IMR-90 (cell line): ENCODE measurements around the gene FUT8. TPM values are rescaled to one million over a fixed set of nuclear protein-coding genes. Genes with fewer than 3 reads are reported as not detected.

Source experiments
- ATAC-seq: fragments of 200-7000 bp; cut with Tn5 transposase; 2 replicates; pipeline ENCODE4 v1.9.1; 2020; ENCODE audit warnings: low read depth, mild to moderate bottlenecking, moderate library complexity
- BruUV-seq: library from RNA; stranded (reverse); fragments of 400-500 nt; replicated peaks from 2 replicates; lab custom pipeline; 2021; lab: Mats Ljungman, UMichigan
- CTCF ChIA-PET: fragments of 300-600 bp; formaldehyde crosslinking; extraction: SDS; loops from one replicate; lab custom pipeline; 2021; ENCODE audit warnings: antibody characterized with exemption; lab: Yijun Ruan, JAX
- POLR2A ChIA-PET: fragments of 300-600 bp; sonication (Branson Sonifier 250); formaldehyde crosslinking; loops from one replicate; lab custom pipeline; 2022; ENCODE audit warnings: antibody characterized with exemption; ENCODE audit not compliant: unreplicated experiment; lab: Charles Lee
- DNase-seq: peaks from one replicate; pipeline ENCODE4 v3.0.0; 2013
- H2AFZ ChIP-seq: replicated peaks from 2 replicates; pipeline ENCODE3; 2013; ENCODE audit warnings: low read length, mild to moderate bottlenecking; ENCODE audit not compliant: poor library complexity
- H2AK5ac ChIP-seq: 2 replicates; pipeline ENCODE4 v1.6.1; 2013; ENCODE audit warnings: low read depth, low read length, inconsistent platforms
- H2AK9ac ChIP-seq: replicated peaks from 2 replicates; pipeline ENCODE3; 2013; ENCODE audit warnings: mild to moderate bottlenecking, low read depth, low read length, moderate library complexity; ENCODE audit not compliant: poor library complexity
- H2BK120ac ChIP-seq: 2 replicates; pipeline ENCODE4 v1.6.1; 2013; ENCODE audit warnings: low read depth, low read length, inconsistent platforms
- H2BK15ac ChIP-seq: 3 replicates; pipeline ENCODE4 v1.6.1; 2013; ENCODE audit warnings: low read depth, low read length, inconsistent platforms
- H2BK20ac ChIP-seq: 2 replicates; pipeline ENCODE4 v1.6.1; 2013; ENCODE audit warnings: low read depth, mild to moderate bottlenecking, inconsistent platforms, low read length, moderate library complexity
- H2BK5ac ChIP-seq: 2 replicates; pipeline ENCODE4 v1.6.1; 2013; ENCODE audit warnings: mild to moderate bottlenecking, low read depth, low read length, inconsistent platforms; ENCODE audit not compliant: poor library complexity, severe bottlenecking
- H3K14ac ChIP-seq: replicated peaks from 2 replicates; pipeline ENCODE4 v1.6.1; 2013; ENCODE audit warnings: low read depth, low read length, inconsistent platforms
- H3K18ac ChIP-seq: 2 replicates; pipeline ENCODE4 v1.6.1; 2013; ENCODE audit warnings: low read depth, low read length, control low read depth
- H3K23ac ChIP-seq: 2 replicates; pipeline ENCODE4 v1.6.1; 2013; ENCODE audit warnings: low read depth, low read length, inconsistent platforms
- H3K27ac ChIP-seq: 2 replicates; pipeline ENCODE4 v1.5.1; 2013; ENCODE audit warnings: mild to moderate bottlenecking, control low read depth, low read length; ENCODE audit not compliant: insufficient read depth
- H3K27me3 ChIP-seq: 2 replicates; pipeline ENCODE4 v1.6.1; 2013; ENCODE audit warnings: low read length; ENCODE audit not compliant: control insufficient read depth, insufficient read depth
- H3K36me3 ChIP-seq: 2 replicates; pipeline ENCODE4 v1.6.1; 2013; ENCODE audit warnings: low read length, mixed read lengths; ENCODE audit not compliant: control insufficient read depth, insufficient read depth
- H3K4ac ChIP-seq: 2 replicates; pipeline ENCODE4 v1.6.1; 2013; ENCODE audit warnings: low read depth, low read length, inconsistent platforms
- H3K4me1 ChIP-seq: 2 replicates; pipeline ENCODE4 v1.6.1; 2013; ENCODE audit warnings: low read length, mixed read lengths; ENCODE audit not compliant: control insufficient read depth, insufficient read depth
- H3K4me2 ChIP-seq: 2 replicates; pipeline ENCODE4 v1.6.1; 2013; ENCODE audit warnings: low read depth, mild to moderate bottlenecking, control low read depth, low read length, moderate library complexity
- H3K4me3 ChIP-seq: 2 replicates; pipeline ENCODE4 v1.5.1; 2013; ENCODE audit warnings: low read depth, mild to moderate bottlenecking, control low read depth, low read length, moderate library complexity; ENCODE audit not compliant: insufficient read depth
- H3K56ac ChIP-seq: 2 replicates; pipeline ENCODE4 v1.6.1; 2013; ENCODE audit warnings: low read length, inconsistent platforms; ENCODE audit not compliant: insufficient read depth; ENCODE audit errors: extremely low read depth
- H3K79me1 ChIP-seq, 2 experiments: 2 replicates each; pipeline ENCODE4 v1.6.1; 2013; ENCODE audit warnings: low read length in 2 of 2, inconsistent platforms in 1 of 2, low read depth in 1 of 2
- H3K9ac ChIP-seq: 2 replicates; pipeline ENCODE4 v1.6.1; 2013; ENCODE audit warnings: low read depth, low read length, control low read depth
- H3K9me1 ChIP-seq: 2 replicates; pipeline ENCODE4 v1.6.1; 2013; ENCODE audit warnings: low read length, inconsistent platforms; ENCODE audit not compliant: insufficient read depth
- H3K9me3 ChIP-seq: 2 replicates; pipeline ENCODE4 v1.6.1; 2013; ENCODE audit warnings: low read length; ENCODE audit not compliant: control insufficient read depth, insufficient read depth
- H4K20me1 ChIP-seq: 2 replicates; pipeline ENCODE4 v1.6.1; 2013; ENCODE audit warnings: low read length, inconsistent platforms; ENCODE audit not compliant: insufficient read depth
- H4K5ac ChIP-seq: 2 replicates; pipeline ENCODE4 v1.6.1; 2013; ENCODE audit warnings: mild to moderate bottlenecking, low read depth, low read length, control low read depth
- H4K8ac ChIP-seq, 2 experiments: 2 replicates each; pipeline ENCODE4 v1.6.1; 2013; ENCODE audit warnings: low read depth in 2 of 2, low read length in 2 of 2, control low read depth in 1 of 2, inconsistent platforms in 1 of 2
- H4K91ac ChIP-seq: 2 replicates; pipeline ENCODE4 v1.6.1; 2013; ENCODE audit warnings: low read depth, low read length, inconsistent platforms; ENCODE audit not compliant: insufficient read depth
- CEBPB ChIP-seq: IDR thresholded peaks from 2 replicates; pipeline ENCODE4 v1.6.1; 2012; ENCODE audit warnings: low read depth, low read length, improper control_type of control experiment
- CHD1 ChIP-seq: IDR thresholded peaks from 2 replicates; pipeline ENCODE4 v1.6.1; 2012; ENCODE audit warnings: low read depth, low read length, improper control_type of control experiment
- CTCF ChIP-seq: conservative IDR thresholded peaks from 2 replicates; pipeline ENCODE4 v1.5.1; 2012; ENCODE audit warnings: mild to moderate bottlenecking, low read depth, low read length, improper control_type of control experiment
- ELK1 ChIP-seq: fragments of 150-350 bp; IDR thresholded peaks from 2 replicates; pipeline ENCODE4 v1.6.1; 2016; ENCODE audit warnings: low read depth, mild to moderate bottlenecking, low read length, moderate library complexity, borderline replicate concordance
- FOS ChIP-seq: fragments of 150-350 bp; IDR thresholded peaks from 2 replicates; pipeline ENCODE4 v1.6.1; 2016; ENCODE audit warnings: low read depth, low read length
- MAFK ChIP-seq: IDR thresholded peaks from 2 replicates; pipeline ENCODE4 v1.6.1; 2012; ENCODE audit warnings: low read depth, low read length, improper control_type of control experiment
- MAZ ChIP-seq: IDR thresholded peaks from 2 replicates; pipeline ENCODE4 v1.6.1; 2012; ENCODE audit warnings: low read depth, mild to moderate bottlenecking, low read length, improper control_type of control experiment, moderate library complexity, borderline replicate concordance
- MXI1 ChIP-seq: IDR thresholded peaks from 2 replicates; pipeline ENCODE4 v1.6.1; 2012; ENCODE audit warnings: low read depth, mild to moderate bottlenecking, low read length, moderate library complexity, borderline replicate concordance
- NFE2L2 ChIP-seq: fragments of 150-350 bp; IDR thresholded peaks from 2 replicates; pipeline ENCODE4 v1.6.1; 2016; ENCODE audit warnings: low read depth, mild to moderate bottlenecking, low read length
- POLR2A ChIP-seq: IDR thresholded peaks from 2 replicates; pipeline ENCODE4 v1.6.1; 2012; ENCODE audit warnings: mild to moderate bottlenecking, low read depth, low read length
- RAD21 ChIP-seq: IDR thresholded peaks from 2 replicates; pipeline ENCODE4 v1.6.1; 2012; ENCODE audit warnings: low read length, improper control_type of control experiment
- RCOR1 ChIP-seq: IDR thresholded peaks from 2 replicates; pipeline ENCODE4 v1.6.1; 2012; ENCODE audit warnings: mild to moderate bottlenecking, low read length, improper control_type of control experiment; ENCODE audit not compliant: insufficient replicate concordance
- RFX5 ChIP-seq: IDR thresholded peaks from 2 replicates; pipeline ENCODE4 v1.8.0; 2012; ENCODE audit warnings: low read depth, mild to moderate bottlenecking, low read length, moderate library complexity
- SMC3 ChIP-seq: fragments of 150-350 bp; IDR thresholded peaks from 2 replicates; pipeline ENCODE4 v1.6.1; 2016; ENCODE audit warnings: low read depth, mild to moderate bottlenecking, antibody characterized with exemption, low read length, moderate library complexity
- USF2 ChIP-seq: fragments of 150-350 bp; IDR thresholded peaks from 2 replicates; pipeline ENCODE4 v1.6.1; 2017; ENCODE audit warnings: mild to moderate bottlenecking, antibody characterized with exemption, low read length, low read depth
- WGBS, 2 experiments: methylation state at CpG; one replicate each; pipeline versions ENCODE4 v1.1.5 to v1.1.7; 2013; ENCODE audit warnings: missing lambda C conversion rate in 2 of 2; ENCODE audit not compliant: insufficient read length in 1 of 2; ENCODE audit errors: extremely low coverage in 2 of 2; 5-methylcytosine and 5-hydroxymethylcytosine counted together
- dilution Hi-C: fragments of 300-500 bp; cut with HindIII; formaldehyde crosslinking; loops from one replicate; pipeline ENCODE4 v1.14.3; 2018; ENCODE audit warnings: low sequenced_read_pairs; ENCODE audit not compliant: unreplicated experiment
- in situ Hi-C: fragments of 300-500 bp; cut with MboI; formaldehyde crosslinking; loops from 3 replicates; pipeline ENCODE4 v1.14.3; 2019; ENCODE audit warnings: low sequenced_read_pairs, inconsistent platforms, mixed read lengths
- intact Hi-C: fragments of 100-400 bp; cut with micrococcal nuclease; formaldehyde crosslinking; loops from 2 replicates; pipeline ENCODE4 v1.10.0; 2022
- polyA plus RNA-seq, 3 experiments: library from polyadenylated mRNA; depleted of rRNA; stranded (reverse); fragments of >200 nt; gene quantifications; 2 replicates each; pipeline ENCODE4 v1.2.3, GENCODE V29; 2012; ENCODE audit warnings: low replicate concordance in 1 of 3
- total RNA-seq: library from RNA; depleted of rRNA; stranded (reverse); fragments of >200 nt; gene quantifications from 2 replicates; pipeline ENCODE4 v1.2.3, GENCODE V29; 2012

Gene FUT8
- total and polyA plus RNA-seq, 2 of the 4 experiments (the other 2 are of a cell fraction): 15.6 to 72.9 TPM

GRCh38 chr14:65414961-65415589 is 2.5 kb downstream of the FUT8 start:
- H3K23ac ChIP-seq: no peak overlapping the region
- ATAC-seq: no peak
- no peaks in the 10 kb centered on the region for H3K4me1 ChIP-seq
- H2BK15ac ChIP-seq: no peak overlapping the region
- H3K4me2 ChIP-seq: no peak overlapping the region
- peak; percentile 50 for DNase-seq
- H3K14ac ChIP-seq: no peak overlapping the region
- H3K79me1 ChIP-seq: peaks cover 5 to 15% of the 10 kb centered on the region in 2 experiments; a peak in 2 of 4 replicates
- H3K4me3 ChIP-seq: no peak overlapping the region
- H3K4ac ChIP-seq: no peak overlapping the region
- no peaks in the 10 kb centered on the region for H4K20me1 ChIP-seq
- ChIA-PET CTCF (interaction anchor here (0.7 to 4.7 kb wide), 9 partner anchors 10 to 545 kb away, joined by 3 to 67 read pairs (median 4); no protein-coding TSS in a partner anchor), POLR2A (interaction anchor here (0.7 kb wide), 1 partner anchor 234 kb away, joined by 4 read pairs; no protein-coding TSS in a partner anchor)
- H3K9me1 ChIP-seq: no peaks in the 10 kb centered on the region
- no peak overlapping the region for H3K56ac ChIP-seq
- H2AFZ ChIP-seq: no peak overlapping the region
- intact Hi-C loops (loop anchor here (1.0 to 5.0 kb wide), 7 partner anchors 53 to 942 kb away; partner anchors contain the start of gene FNTB), dilution Hi-C loops (no loop called here), in situ Hi-C loops (loop anchor here (5.0 kb wide), 1 partner anchor 248 kb away; no protein-coding TSS in a partner anchor)
- H4K8ac ChIP-seq: no peak overlapping the region
- no peak overlapping the region for H4K91ac ChIP-seq
- no peak overlapping the region for H3K27ac ChIP-seq
- no peaks in the 10 kb centered on the region for H3K9me3 ChIP-seq
- H2BK120ac ChIP-seq: no peak overlapping the region
- no peak overlapping the region for H2BK5ac ChIP-seq
- no peak overlapping the region for H3K18ac ChIP-seq
- no peak overlapping the region for H2AK9ac ChIP-seq
- H3K36me3 ChIP-seq: no peaks in the 10 kb centered on the region
- BruUV-seq: no TSS peak
- no peak overlapping the region for H3K9ac ChIP-seq
- H2BK20ac ChIP-seq: no peak overlapping the region
- no CpG with 5 or more reads among the region's 3 CpGs for WGBS, 2 experiments
- no peak overlapping the region for H2AK5ac ChIP-seq
- H3K27me3 ChIP-seq: no peaks in the 10 kb centered on the region
- H4K5ac ChIP-seq: no peak overlapping the region
- TF ChIP-seq RFX5 (no peak), POLR2A (no peak), CTCF (peak; percentile 81), USF2 (no peak), FOS (no peak), CEBPB (no peak), MXI1 (no peak), RCOR1 (no peak), MAZ (no peak), CHD1 (no peak), ELK1 (no peak), NFE2L2 (no peak), SMC3 (peak; percentile 80), MAFK (no peak), RAD21 (peak; percentile 85)
